Neural crest cell (in vitro differentiated cells): ENCODE results near the gene NEU2. TPM values are rescaled to one million over a fixed set of nuclear protein-coding genes. Genes with fewer than 3 reads are reported as not detected.

Source experiments
- DNase-seq: peaks from one replicate; pipeline ENCODE4 v3.0.0; 2021; ENCODE audit warnings: low read depth, mixed read lengths, low spot score
- H3K27ac Mint-ChIP-seq: one replicate; pipeline ENCODE4 v1.8.0; 2021; ENCODE audit warnings: mild to moderate bottlenecking, mixed read lengths; ENCODE audit not compliant: unreplicated experiment
- H3K27me3 Mint-ChIP-seq: 2 replicates; pipeline ENCODE4 v1.8.0; 2021; ENCODE audit warnings: low read depth, mild to moderate bottlenecking, mixed read lengths
- H3K36me3 Mint-ChIP-seq: 2 replicates; pipeline ENCODE4 v1.8.0; 2021; ENCODE audit warnings: low read depth, mild to moderate bottlenecking, mixed read lengths
- H3K4me1 Mint-ChIP-seq: 2 replicates; pipeline ENCODE4 v1.8.0; 2021; ENCODE audit warnings: mixed read lengths
- H3K4me3 Mint-ChIP-seq: one replicate; pipeline ENCODE4 v1.8.0; 2021; ENCODE audit warnings: mild to moderate bottlenecking, mixed read lengths
- H3K9me3 Mint-ChIP-seq: 2 replicates; pipeline ENCODE4 v1.8.0; 2021; ENCODE audit warnings: mixed read lengths
- total RNA-seq: library from RNA; stranded (reverse); gene quantifications from 2 replicates; pipeline ENCODE4 v1.2.1, GENCODE V29; 2021
- TF ChIP-seq, protein P1 (sequence below): fragments of 200-600 bp; sonication (generic); conservative IDR thresholded peaks from 2 replicates; pipeline ENCODE4 v1.5.0; 2021; ENCODE audit warnings: antibody characterized with exemption, mild to moderate bottlenecking

The NEU2 gene
- total RNA-seq, 1 donor from 2014 or later = not detected

DNA sequence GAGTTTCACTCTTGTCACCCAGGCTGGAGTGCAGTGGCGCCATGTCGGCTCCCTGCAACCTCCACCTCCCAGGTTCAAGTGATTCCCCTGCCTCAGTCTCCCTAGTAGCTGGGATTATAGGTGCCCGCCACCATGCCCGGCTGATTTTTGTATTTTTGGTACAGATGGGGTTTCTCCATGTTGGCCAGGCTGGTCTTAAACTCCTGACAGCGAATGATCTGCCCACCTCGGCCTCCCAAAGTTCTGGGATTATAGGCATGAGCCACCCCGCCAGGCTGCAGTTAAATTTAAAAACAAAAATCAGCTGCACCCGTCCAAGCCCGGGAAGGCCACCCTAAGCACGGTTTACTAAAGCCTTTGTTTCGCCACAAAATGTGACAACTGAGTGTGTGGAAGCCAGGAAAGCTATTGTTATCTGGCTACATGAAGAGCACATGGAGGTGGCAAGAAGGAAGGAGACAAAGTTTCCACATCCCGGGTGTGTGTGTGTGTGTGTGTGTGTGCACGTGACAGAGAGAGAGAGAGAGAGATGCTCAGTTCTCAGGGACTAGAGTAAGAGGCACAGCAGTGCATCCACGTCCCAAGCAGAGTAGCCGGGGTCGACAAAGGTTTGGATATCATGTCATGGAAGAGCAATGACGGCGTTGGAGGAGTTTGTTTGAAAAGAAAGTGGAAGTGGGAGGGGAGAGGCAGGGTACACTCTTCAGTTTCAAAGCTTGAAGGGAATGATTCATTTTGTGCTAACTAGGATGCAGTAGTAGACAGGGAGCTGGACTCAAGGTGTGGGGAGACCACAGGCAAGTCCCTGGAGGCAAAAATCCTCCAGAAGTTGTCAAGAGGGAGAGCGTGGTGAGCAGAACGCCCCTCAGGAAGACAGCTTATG, 47.7 kb downstream of the NEU2 start:
- no peak overlapping the region for H3K4me3 Mint-ChIP-seq
- no peaks in the 10 kb centered on the region for H3K27me3 Mint-ChIP-seq
- H3K4me1 Mint-ChIP-seq = peaks cover 12% of the 10 kb centered on the region
- no peak overlapping the region for H3K27ac Mint-ChIP-seq
- no peak for DNase-seq
- H3K36me3 Mint-ChIP-seq = no peaks in the 10 kb centered on the region
- TF ChIP-seq, protein P1, sequence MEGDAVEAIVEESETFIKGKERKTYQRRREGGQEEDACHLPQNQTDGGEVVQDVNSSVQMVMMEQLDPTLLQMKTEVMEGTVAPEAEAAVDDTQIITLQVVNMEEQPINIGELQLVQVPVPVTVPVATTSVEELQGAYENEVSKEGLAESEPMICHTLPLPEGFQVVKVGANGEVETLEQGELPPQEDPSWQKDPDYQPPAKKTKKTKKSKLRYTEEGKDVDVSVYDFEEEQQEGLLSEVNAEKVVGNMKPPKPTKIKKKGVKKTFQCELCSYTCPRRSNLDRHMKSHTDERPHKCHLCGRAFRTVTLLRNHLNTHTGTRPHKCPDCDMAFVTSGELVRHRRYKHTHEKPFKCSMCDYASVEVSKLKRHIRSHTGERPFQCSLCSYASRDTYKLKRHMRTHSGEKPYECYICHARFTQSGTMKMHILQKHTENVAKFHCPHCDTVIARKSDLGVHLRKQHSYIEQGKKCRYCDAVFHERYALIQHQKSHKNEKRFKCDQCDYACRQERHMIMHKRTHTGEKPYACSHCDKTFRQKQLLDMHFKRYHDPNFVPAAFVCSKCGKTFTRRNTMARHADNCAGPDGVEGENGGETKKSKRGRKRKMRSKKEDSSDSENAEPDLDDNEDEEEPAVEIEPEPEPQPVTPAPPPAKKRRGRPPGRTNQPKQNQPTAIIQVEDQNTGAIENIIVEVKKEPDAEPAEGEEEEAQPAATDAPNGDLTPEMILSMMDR = no peak
- H3K9me3 Mint-ChIP-seq = no peaks in the 10 kb centered on the region

DNA sequence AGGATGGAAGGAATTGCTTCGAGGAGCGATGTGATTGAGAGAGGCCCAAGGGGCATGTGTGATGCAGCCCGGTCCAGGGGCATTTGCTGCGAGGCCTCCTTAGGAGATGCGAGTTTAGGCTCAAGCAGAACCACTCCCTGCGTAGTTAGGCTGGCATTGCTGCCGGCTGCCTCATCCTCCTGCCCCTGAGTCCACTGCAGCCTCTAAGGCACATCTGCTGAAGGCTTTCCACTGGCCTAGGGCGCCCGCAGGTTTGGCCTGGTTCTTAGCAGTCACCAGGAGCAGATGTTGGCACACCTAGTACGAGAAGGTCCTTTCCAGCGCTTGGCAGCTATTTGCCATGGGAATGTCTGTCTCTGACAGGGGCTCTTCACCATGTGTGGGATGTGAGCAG, 48.4 kb downstream of the NEU2 start:
- Mint-ChIP-seq H3K4me3 (no peak overlapping the region), H3K36me3 (no peaks in the 10 kb centered on the region), H3K27me3 (no peaks in the 10 kb centered on the region), H3K4me1 (peaks cover 16% of the 10 kb centered on the region), H3K27ac (no peak overlapping the region), H3K9me3 (no peaks in the 10 kb centered on the region)
- DNase-seq = no peak
- TF ChIP-seq, protein P1 = no peak

DNA sequence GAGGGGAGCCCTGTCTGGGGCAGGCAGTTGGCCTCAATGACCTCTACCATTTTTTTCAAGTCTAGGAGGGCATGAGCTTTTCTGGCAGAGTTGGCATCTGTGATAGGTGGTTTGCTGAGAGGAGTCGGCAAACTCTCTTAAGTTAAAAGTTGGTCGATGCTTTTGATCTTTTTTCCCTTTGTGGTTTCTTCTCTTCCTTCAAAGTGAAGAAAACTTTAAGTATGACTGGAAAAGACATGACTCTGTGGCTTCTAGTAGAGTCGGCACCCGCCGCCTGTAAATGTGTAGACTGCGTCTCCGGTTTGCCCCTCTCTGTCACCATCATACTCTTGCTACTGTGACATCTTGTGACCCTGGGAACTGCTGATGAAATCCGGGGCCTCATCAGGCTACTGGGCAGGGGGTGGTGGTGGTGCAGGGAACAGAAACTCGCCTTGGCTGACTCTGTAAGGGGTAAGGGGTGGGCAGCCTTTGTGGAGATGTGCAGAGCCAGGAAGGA, 48.8 kb downstream of the NEU2 start:
- peak overlapping the region; percentile 43 for H3K27ac Mint-ChIP-seq

DNA sequence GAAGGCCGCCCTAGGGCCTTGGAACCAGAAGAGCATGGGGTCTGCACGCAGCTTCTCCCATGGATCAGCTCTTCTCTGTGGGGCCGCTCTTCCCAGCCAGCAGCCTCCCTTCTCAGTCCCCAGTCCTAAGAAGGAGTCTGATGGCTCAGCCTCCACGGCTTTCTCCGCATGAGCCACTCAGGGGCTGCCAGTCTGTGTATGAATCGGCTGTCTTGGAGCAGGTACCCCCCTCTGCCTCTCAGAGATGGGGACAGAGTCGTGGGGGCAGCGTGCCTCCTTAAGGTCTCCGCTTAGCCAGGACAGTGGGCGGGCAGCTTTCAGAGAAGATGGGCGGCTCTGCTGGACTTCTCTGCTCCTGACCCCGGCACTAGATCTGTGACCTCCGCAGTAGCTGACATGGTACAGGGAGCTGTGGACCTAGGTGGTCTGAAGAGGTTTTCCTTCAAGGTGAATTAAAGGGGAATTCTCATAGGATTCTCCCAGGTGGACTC, 49.3 kb downstream of the NEU2 start:
- Mint-ChIP-seq H3K4me1 (peaks cover 16% of the 10 kb centered on the region), H3K36me3 (no peaks in the 10 kb centered on the region), H3K27ac (no peak overlapping the region), H3K4me3 (no peak overlapping the region), H3K27me3 (no peaks in the 10 kb centered on the region), H3K9me3 (no peaks in the 10 kb centered on the region)
- DNase-seq = no peak
- TF ChIP-seq, protein P1 = no peak

More for the DNA sequence above, 48.8 kb downstream of the NEU2 start:
- Mint-ChIP-seq H3K4me1 (peaks cover 16% of the 10 kb centered on the region), H3K4me3 (no peak overlapping the region), H3K27me3 (no peaks in the 10 kb centered on the region), H3K36me3 (no peaks in the 10 kb centered on the region), H3K9me3 (no peaks in the 10 kb centered on the region)
- TF ChIP-seq, protein P1 = no peak
- DNase-seq = no peak

DNA sequence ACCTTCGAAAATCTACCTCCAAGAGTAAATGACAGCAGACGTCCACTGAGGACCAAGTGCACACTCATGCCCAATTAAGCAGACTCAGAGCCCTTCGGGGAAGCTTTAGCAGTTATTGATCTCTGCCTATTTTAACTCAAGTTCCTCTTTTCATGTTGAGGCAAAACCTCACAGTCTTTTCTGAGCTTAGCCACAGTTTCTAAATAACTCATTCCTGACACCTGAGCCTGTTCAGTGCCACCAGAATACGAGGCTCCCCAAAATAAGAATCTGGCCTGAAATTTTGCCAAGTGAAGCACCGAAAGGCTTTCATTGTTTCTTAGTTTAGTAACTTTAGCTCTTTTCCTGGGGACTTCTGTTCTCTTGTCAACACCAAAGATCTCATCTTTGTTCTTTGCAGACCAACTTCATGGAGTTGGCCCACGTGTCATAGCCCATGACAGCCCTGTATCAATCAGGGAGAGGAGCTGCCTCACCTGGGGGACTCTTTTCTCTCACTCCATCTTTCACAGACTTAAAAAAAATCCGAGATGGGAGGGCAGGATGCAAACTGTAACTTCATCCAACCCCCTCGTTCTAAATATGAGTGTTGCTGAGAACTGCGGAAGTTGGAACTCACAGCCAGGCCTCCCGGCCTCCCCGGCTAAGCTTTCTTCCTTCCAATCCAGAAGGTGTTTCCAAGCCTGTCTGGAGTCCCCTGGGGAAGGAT, 49.9 kb downstream of the NEU2 start:
- Mint-ChIP-seq H3K9me3 (no peaks in the 10 kb centered on the region), H3K36me3 (no peaks in the 10 kb centered on the region), H3K27me3 (no peaks in the 10 kb centered on the region), H3K4me1 (peaks cover 16% of the 10 kb centered on the region), H3K27ac (peak overlapping the region; percentile 50), H3K4me3 (no peak overlapping the region)
- TF ChIP-seq, protein P1 = no peak
- no peak for DNase-seq
